Stimulated activated CD4-positive, alpha-beta T cell treated with anti-CD3 and anti-CD28 coated beads, Interleukin-12 subunit alpha, Interleukin-12 subunit beta, amount 100 ng/mL, for 4 hours (primary cell): ENCODE measurements around the gene CBLIF.
"Not testable (repeated sequence)": the region's sequence is repeated elsewhere in the genome, so short reads cannot be mapped to it uniquely, and the experiment has no call there.

Source experiments
- DNase-seq: peaks from one replicate; pipeline ENCODE4 v3.0.0-alpha.2; 2020

CBLIF gene

DNA sequence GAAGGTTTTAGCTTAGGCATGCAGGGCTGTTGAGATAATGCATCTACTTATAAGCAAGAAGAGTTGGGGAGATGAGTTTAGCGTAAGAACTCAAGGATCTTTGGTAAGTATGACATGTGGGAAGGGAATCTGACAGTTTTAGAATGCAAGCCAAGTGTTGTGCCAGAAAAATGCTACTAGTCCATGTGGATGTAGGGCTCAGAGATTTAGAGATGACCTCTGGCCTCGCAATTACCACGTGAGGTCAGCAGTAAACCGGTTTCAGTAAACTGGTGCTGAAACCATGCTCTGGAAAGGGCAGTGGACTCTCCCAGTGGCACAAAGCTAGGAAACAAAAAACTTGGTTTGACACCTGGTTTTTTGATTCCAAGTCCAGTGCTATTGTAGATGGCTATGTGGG lies 53.7 kb downstream of the CBLIF start:
- no peak for DNase-seq

- no peak for DNase-seq
These were observed 57.5 kb downstream of the CBLIF start for GRCh38 chr11:59787816-59788215.

GRCh38 chr11:59787255-59787588 lies 58.1 kb downstream of the CBLIF start:
- no peak for DNase-seq

DNA sequence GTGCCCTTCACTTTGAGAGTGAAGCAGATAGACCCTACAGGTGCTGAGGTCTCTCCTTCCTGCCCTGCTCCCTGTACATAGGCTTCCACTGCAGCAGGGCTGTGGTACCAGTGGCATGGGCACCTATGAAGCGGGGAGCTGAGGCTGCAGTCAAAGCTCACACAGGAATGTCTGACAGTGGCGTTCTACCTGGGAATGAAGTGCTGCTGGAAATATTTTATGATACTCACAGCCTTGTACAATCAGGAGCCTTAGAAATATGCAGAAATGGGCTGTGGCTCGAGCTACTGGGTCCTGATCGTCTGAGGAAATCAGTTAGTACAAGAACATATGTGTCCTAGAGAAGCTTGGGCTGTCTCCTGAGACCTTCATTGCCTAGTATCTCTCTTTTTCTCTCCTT lies 59.5 kb downstream of the CBLIF start:
- no peak for DNase-seq

DNA sequence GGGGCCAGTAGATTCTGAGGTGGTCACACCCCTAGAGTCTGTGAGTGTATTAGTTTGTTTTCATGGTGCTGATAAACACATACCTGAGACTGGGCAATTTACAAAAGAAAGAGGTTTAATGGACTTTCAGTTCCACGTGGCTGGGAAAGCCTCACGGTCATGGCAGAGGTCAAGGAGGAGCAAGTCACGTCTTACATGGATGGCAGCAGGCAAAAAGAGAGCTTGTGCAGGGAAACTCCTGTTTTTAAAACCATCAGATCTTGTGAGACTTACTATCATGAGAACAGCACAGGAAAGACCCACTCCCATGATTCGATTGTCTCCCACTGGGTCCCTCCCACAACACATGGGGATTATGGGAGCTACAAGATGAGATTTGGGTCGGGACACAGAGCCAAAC lies 60.9 kb downstream of the CBLIF start:
- not testable (repeated sequence) for DNase-seq

DNA sequence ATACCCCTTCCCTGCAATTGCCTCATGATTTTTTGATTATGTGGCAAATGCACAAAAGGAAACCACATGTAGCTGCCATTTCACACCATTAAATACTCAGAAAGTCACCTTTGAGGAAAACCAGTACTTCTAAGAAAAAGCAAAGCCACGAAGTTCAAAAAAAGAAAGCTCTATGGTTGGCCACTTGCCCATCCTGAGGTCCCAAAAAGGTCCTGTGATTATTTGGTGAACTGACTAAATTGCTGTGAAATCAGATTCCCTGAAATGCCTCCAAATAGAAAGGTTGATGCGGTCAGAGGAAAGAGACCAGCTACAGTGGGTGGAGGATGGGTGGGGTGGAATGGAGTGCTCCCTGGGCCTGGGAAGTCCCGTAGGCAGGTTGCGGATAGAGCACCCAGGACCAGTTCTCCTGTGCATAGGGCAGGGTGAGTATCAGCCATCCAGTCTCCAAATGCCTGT lies 61.6 kb downstream of the CBLIF start:
- DNase-seq = no peak

- no peak for DNase-seq
These were observed 63.2 kb downstream of the CBLIF start for GRCh38 chr11:59782080-59782479.

- DNase-seq = no peak
These were observed 65.8 kb downstream of the CBLIF start for GRCh38 chr11:59779487-59779886.
